ENCODE data around the gene ZC3H6. TPM values are rescaled to one million over a fixed set of nuclear protein-coding genes. Genes with fewer than 3 reads are reported as not detected.

Gene ZC3H6
- total RNA-seq, 4 donors from 2014 or later: 10.3 to 38.5 (median 14.3) TPM

DNA sequence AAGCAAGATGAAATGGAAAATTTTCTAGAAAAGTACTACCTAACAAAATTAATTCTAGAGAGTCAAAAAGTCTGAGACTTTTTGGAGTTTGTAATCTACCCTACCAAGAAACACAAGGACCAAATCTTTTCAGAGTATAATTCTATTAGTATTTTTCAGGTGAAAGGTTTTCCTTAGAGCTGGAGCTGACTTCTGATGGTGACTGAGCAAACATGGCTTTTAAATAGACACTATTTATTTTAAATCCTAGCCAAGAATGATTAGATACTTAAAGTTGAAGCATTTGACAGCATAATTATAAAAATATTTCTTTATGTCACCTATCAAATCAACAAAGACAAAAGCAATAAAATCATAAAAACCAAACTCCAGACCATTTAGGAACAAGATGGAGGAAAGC, 26.6 kb downstream of the ZC3H6 start:
- no peak for DNase-seq (ENCODE audit: low spot score in 2 of 2)
- Histone ChIP-seq H3K36me3 (peaks cover 30% of the 10 kb centered on the region), H3K27ac (no peak overlapping the region), H3K9me3 (no peaks in the 10 kb centered on the region), H3K27me3 (no peaks in the 10 kb centered on the region), H3K4me3 (no peak overlapping the region), H3K4me1 (no peaks in the 10 kb centered on the region)
- no peak for TF ChIP-seq POLR2AphosphoS5 (IDR thresholded peaks at IDR 0.05)
- no peak for TF ChIP-seq POLR2A (IDR thresholded peaks at IDR 0.05)
- TF ChIP-seq, protein P1, sequence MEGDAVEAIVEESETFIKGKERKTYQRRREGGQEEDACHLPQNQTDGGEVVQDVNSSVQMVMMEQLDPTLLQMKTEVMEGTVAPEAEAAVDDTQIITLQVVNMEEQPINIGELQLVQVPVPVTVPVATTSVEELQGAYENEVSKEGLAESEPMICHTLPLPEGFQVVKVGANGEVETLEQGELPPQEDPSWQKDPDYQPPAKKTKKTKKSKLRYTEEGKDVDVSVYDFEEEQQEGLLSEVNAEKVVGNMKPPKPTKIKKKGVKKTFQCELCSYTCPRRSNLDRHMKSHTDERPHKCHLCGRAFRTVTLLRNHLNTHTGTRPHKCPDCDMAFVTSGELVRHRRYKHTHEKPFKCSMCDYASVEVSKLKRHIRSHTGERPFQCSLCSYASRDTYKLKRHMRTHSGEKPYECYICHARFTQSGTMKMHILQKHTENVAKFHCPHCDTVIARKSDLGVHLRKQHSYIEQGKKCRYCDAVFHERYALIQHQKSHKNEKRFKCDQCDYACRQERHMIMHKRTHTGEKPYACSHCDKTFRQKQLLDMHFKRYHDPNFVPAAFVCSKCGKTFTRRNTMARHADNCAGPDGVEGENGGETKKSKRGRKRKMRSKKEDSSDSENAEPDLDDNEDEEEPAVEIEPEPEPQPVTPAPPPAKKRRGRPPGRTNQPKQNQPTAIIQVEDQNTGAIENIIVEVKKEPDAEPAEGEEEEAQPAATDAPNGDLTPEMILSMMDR (IDR thresholded peaks at IDR 0.05): no peak

DNA sequence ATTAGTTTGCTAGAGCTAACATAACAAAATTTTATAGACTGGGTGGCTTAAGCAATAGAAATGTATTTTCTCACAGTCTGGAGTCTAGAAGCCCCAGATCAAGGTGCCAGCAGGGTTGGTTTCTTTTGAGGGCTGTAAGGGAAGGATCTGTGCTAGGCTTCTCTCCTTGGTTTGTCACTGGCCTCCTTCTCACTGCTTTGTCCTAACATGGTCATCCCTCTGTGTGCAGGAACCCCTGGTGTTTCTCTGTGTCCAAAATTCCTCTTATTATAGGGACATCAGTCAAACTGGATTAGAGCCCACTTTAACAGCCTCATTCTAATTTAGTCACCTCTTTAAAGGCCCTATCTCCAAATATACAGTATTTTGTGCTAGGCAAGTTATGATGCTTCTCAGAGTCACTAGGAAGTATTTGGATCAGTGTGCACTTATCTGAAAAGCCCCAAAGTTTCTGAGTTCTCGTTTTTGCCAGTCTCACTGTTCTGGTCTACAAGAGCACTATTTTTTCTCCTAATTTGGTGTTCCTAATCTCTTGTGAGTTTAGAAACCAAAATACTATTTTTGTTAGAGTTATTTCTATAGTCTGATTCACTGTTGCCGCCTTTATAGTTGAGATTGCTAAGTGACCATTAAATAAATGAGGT, 29.0 kb downstream of the ZC3H6 start:
- no peak for DNase-seq (ENCODE audit: low spot score in 2 of 2)
- TF ChIP-seq POLR2AphosphoS5 (IDR thresholded peaks at IDR 0.05) (no peak), POLR2A (IDR thresholded peaks at IDR 0.05) (no peak), EP300 (IDR thresholded peaks at IDR 0.05) (no peak)
- TF ChIP-seq, protein P1 (IDR thresholded peaks at IDR 0.05): no peak

DNA sequence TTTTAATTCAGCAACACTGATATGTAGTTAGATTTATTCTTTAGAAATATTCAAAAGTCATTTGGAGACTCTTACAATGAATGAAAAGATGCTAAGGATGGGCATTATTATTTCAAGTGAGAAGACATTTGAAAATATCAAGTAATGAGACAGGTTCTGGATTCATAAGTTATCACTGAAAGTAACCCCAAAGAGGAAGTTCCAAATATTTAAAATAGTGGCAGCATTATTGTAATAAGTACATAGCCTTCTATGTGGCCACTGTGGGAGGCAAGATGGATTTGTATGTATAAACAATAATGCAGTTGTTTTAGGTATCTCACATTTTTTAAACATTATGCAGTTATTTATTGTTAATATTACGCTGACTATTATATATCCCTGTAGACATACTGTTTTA, 29.7 kb downstream of the ZC3H6 start:
- WGBS: 98% methylated on average over 1 of the region's 1 CpG
- Histone ChIP-seq H3K27me3 (no peaks in the 10 kb centered on the region), H3K4me3 (no peak overlapping the region), H3K27ac (no peak overlapping the region), H3K4me1 (no peaks in the 10 kb centered on the region), H3K9me3 (no peaks in the 10 kb centered on the region), H3K36me3 (peaks cover 56% of the 10 kb centered on the region)
- no peak for TF ChIP-seq POLR2A (IDR thresholded peaks at IDR 0.05)
- no peak for TF ChIP-seq EP300 (IDR thresholded peaks at IDR 0.05)
- TF ChIP-seq, protein P1 (IDR thresholded peaks at IDR 0.05): no peak
- no peak for TF ChIP-seq POLR2AphosphoS5 (IDR thresholded peaks at IDR 0.05)
- no peak for DNase-seq (ENCODE audit: low spot score in 2 of 2)

More for the DNA sequence above, 29.0 kb downstream of the ZC3H6 start:
- WGBS: 85% methylated on average over 2 of the region's 2 CpGs
- H3K27me3 ChIP-seq: no peaks in the 10 kb centered on the region
- no peak overlapping the region for H3K4me3 ChIP-seq
- H3K9me3 ChIP-seq: no peaks in the 10 kb centered on the region
- peaks cover 49% of the 10 kb centered on the region for H3K36me3 ChIP-seq
- no peaks in the 10 kb centered on the region for H3K4me1 ChIP-seq
- H3K27ac ChIP-seq: no peak overlapping the region

DNA sequence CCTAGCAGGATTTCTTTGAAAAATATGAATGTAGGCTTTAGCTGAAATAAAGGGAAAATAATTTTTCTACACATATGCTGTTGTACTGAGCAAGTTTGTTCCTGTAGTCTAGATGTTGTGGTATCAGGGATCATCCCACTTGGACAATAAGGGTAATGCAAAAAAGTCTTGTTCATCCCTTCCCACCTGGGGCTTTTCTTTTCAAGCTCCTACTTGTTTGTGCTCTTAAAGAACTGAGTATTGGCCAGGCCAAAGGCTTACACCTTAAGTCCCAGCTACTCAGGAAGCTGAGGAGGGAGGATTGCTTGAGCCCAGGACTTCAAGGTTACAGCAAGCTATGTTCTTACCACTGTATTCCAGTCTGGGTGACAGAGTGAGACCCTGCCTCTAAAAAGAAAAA, 35.5 kb downstream of the ZC3H6 start:
- no peak overlapping the region for H3K27ac ChIP-seq
- no peak overlapping the region for H3K4me3 ChIP-seq
- no peak for DNase-seq (ENCODE audit: low spot score in 2 of 2)
- H3K36me3 ChIP-seq: peaks cover 77% of the 10 kb centered on the region
- no peaks in the 10 kb centered on the region for H3K9me3 ChIP-seq
- H3K4me1 ChIP-seq: no peaks in the 10 kb centered on the region
- TF ChIP-seq, protein P1 (IDR thresholded peaks at IDR 0.05): no peak
- TF ChIP-seq POLR2A (IDR thresholded peaks at IDR 0.05) (no peak), EP300 (IDR thresholded peaks at IDR 0.05) (no peak), POLR2AphosphoS5 (IDR thresholded peaks at IDR 0.05) (no peak)
- H3K27me3 ChIP-seq: no peaks in the 10 kb centered on the region

GRCh38 chr2:112311932-112312331, 36.5 kb downstream of the ZC3H6 start:
- no peaks in the 10 kb centered on the region for H3K9me3 ChIP-seq
- no peak for DNase-seq (ENCODE audit: low spot score in 2 of 2)
- H3K36me3 ChIP-seq: peaks cover 71% of the 10 kb centered on the region
- H3K27ac ChIP-seq: no peak overlapping the region
- H3K27me3 ChIP-seq: no peaks in the 10 kb centered on the region
- H3K4me3 ChIP-seq: no peak overlapping the region
- TF ChIP-seq EP300 (IDR thresholded peaks at IDR 0.05) (no peak), POLR2AphosphoS5 (IDR thresholded peaks at IDR 0.05) (no peak), POLR2A (IDR thresholded peaks at IDR 0.05) (no peak)
- TF ChIP-seq, protein P1 (IDR thresholded peaks at IDR 0.05): no peak
- no peaks in the 10 kb centered on the region for H3K4me1 ChIP-seq
